Aorta (tissue), 5 donors: ENCODE results near the gene GJA8. TPM values are rescaled to one million over a fixed set of nuclear protein-coding genes. Genes with fewer than 3 reads are reported as not detected.
"Not testable (repeated sequence)": the region's sequence is repeated elsewhere in the genome, so short reads cannot be mapped to it uniquely, and the experiment has no call there.

ENCODE experiments used
- ATAC-seq: fragments of 200-7000 bp; cut with Tn5 transposase; one replicate; pipeline ENCODE4 v1.9.1; 2022; ENCODE audit warnings: moderate library complexity; ENCODE audit not compliant: low FRiP score
- DNase-seq, 2 donors: peaks; one replicate each; pipeline ENCODE4 v3.0.0-alpha.2; 2020
- H3K27ac ChIP-seq, 2 donors: one replicate each; pipeline ENCODE4 v1.5.1; 2013; ENCODE audit warnings: low read length in 2 of 2, mild to moderate bottlenecking in 2 of 2, moderate library complexity in 2 of 2, control low read depth in 1 of 2, inconsistent platforms in 1 of 2, low read depth in 1 of 2
- H3K27me3 ChIP-seq, 2 donors: one replicate each; pipeline ENCODE4 v1.6.1; 2013; ENCODE audit warnings: control low read depth in 1 of 2, low read length in 1 of 2, mild to moderate bottlenecking in 1 of 2, moderate library complexity in 1 of 2; ENCODE audit not compliant: insufficient read depth in 2 of 2, control insufficient read depth in 1 of 2
- H3K36me3 ChIP-seq, 2 donors: one replicate each; pipeline ENCODE4 v1.6.1; 2013; ENCODE audit warnings: control low read depth in 1 of 2, low read length in 1 of 2, mild to moderate bottlenecking in 1 of 2; ENCODE audit not compliant: insufficient read depth in 2 of 2, control insufficient read depth in 1 of 2
- H3K4me1 ChIP-seq, 2 donors: one replicate each; pipeline ENCODE4 v1.6.1; 2013; ENCODE audit warnings: low read length in 2 of 2, control low read depth in 1 of 2, mild to moderate bottlenecking in 1 of 2, moderate library complexity in 1 of 2; ENCODE audit not compliant: insufficient read depth in 2 of 2, control insufficient read depth in 1 of 2
- H3K4me3 ChIP-seq, 2 donors: one replicate each; pipeline ENCODE4 v1.5.1; 2013; ENCODE audit warnings: low read length in 2 of 2, control low read depth in 1 of 2, mild to moderate bottlenecking in 1 of 2
- H3K9me3 ChIP-seq: one replicate; pipeline ENCODE4 v1.6.1; 2013; ENCODE audit warnings: mild to moderate bottlenecking, low read length; ENCODE audit not compliant: control insufficient read depth
- WGBS, 2 donors: extraction: QIAGEN DNeasy Blood & Tissue Kit; methylation state at CpG; one replicate each; pipeline ENCODE4 v1.1.7; 2013; 5-methylcytosine and 5-hydroxymethylcytosine counted together
- intact Hi-C, 2 donors: fragments of 100-400 bp; cut with DNase I; formaldehyde crosslinking; loops; one replicate each; pipeline versions ENCODE4 v1.14.2 to v1.15.0; 2022
- long read RNA-seq, 2 donors: library from polyadenylated mRNA; unstranded; transcript quantifications; one replicate each; pipeline ENCODE4 v2.0.0, GENCODE V29; 2020 to 2021
- polyA plus RNA-seq, 2 donors: library from polyadenylated mRNA; stranded (reverse); fragments of 200-250 nt; gene quantifications; one replicate each; pipeline ENCODE4 v1.2.3, GENCODE V29; 2013
- total RNA-seq, 2 donors: library from RNA; stranded (reverse); fragmentation: NEBNext Ultra II Directional; extraction: Animal tissue kit (Norgen Biotek cat#: 25700); gene quantifications; one replicate each; pipeline ENCODE4 v1.2.1, GENCODE V29; 2021
- donor health status: healthy with polysubstance abuse.
- donor health status: Bipolar disorder and iron deficiency.
- donor health status: DM: no; HTN: no; CAD: no.
- donor health status: DM: no; HTN: no; CAD: no.
- donor health status: DM: yes; HTN: yes; CAD: no.

The GJA8 gene
- not detected for total RNA-seq
- polyA plus RNA-seq = not detected
- long read RNA-seq, donor 1 = 0 reads
- long read RNA-seq, donor 2 = 0 reads

- ATAC-seq = no peak
- Histone ChIP-seq H3K36me3 (no peaks in the 10 kb centered on the region), H3K4me1 (no peaks in the 10 kb centered on the region), H3K9me3 (no peaks in the 10 kb centered on the region), H3K27ac (no peak within 1 kb of the TSS), H3K4me3 (no peak within 1 kb of the TSS), H3K27me3 (no peaks in the 10 kb centered on the region)
- DNase-seq = no peak
- intact Hi-C loops = no loop called here
- WGBS, 2 donors = 82 to 84% methylated on average over 7 of the region's 7 CpGs
Observed at GRCh38 chr1:147902253-147902845, at the start of gene GJA8. GJA8 (plus strand) TSS chr1:147902795; CDS start chr1:147907956, 5,161 bp downstream.

GRCh38 chr1:147853391-147853790 lies 49.2 kb upstream of the GJA8 start:
- H3K27ac ChIP-seq = no peak overlapping the region
- 11 to 18% methylated on average over 3 of the region's 3 CpGs for WGBS, 2 donors
- no peak for ATAC-seq
- no peaks in the 10 kb centered on the region for H3K4me1 ChIP-seq
- DNase-seq = no peak
- no peaks in the 10 kb centered on the region for H3K27me3 ChIP-seq
- no peaks in the 10 kb centered on the region for H3K9me3 ChIP-seq
- no peaks in the 10 kb centered on the region for H3K36me3 ChIP-seq
- H3K4me3 ChIP-seq = no peak overlapping the region
- intact Hi-C loops = no loop called here

DNA sequence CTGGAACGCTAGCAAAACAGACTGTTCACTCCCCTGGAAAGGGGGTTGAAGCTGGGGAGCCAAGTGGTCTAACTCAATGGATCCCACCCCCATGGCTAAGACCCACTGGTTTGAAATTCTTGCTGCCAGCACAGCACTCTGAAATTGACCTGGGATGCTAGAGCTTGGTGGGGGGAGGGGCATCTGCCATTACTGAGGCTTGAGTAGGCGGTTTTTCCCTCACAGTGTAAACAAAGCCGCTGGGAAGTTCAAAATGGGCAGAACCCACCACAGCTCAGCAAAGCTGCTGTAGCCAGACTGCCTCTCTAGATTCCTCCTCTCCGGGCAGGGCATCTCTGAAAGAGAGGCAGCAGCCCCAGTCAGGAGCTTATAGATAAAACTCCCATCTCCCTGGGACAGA lies 47.6 kb upstream of the GJA8 start:
- not testable (repeated sequence) for ATAC-seq
- WGBS, 2 donors = 60% methylated on average over 4 of the region's 4 CpGs
- intact Hi-C loops = loop anchor here in 1 of 2 donors (2.0 kb wide), 1 partner anchor 22 kb away; no protein-coding TSS in a partner anchor

DNA sequence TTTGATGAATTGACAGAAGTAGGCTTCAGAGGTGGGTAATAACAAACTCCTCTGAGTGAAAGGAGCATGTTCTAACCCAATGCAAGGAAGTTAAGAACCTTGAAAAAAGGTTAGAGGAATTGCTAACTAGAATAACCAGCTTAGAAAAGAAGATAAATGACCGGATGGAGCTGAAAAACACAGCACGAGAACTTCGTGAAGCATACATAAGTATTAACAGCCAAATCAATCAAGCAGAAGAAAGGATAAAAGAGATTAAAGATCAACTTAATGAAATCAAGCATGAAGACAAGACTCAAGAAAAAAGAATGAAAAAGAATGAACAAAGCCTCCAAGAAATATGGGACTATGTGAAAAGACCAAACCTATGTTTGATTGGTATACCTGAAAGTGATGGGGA lies 46.6 kb upstream of the GJA8 start:
- ATAC-seq, H3K27ac ChIP-seq, H3K4me1 ChIP-seq, H3K36me3 ChIP-seq, DNase-seq, H3K27me3 ChIP-seq, H3K4me3 ChIP-seq, H3K9me3 ChIP-seq: not testable (repeated sequence)
- intact Hi-C loops = loop anchor here in 1 of 2 donors (2.0 kb wide), 1 partner anchor 23 kb away; no protein-coding TSS in a partner anchor
- 82 to 89% methylated on average over 3 of the region's 3 CpGs for WGBS, 2 donors

More for the DNA sequence above, 47.6 kb upstream of the GJA8 start:
- not testable (repeated sequence) for H3K27ac ChIP-seq, DNase-seq, H3K4me3 ChIP-seq, H3K27me3 ChIP-seq, H3K9me3 ChIP-seq, H3K4me1 ChIP-seq, H3K36me3 ChIP-seq

- ATAC-seq, H3K4me1 ChIP-seq, DNase-seq, H3K36me3 ChIP-seq, H3K27ac ChIP-seq, H3K4me3 ChIP-seq, H3K27me3 ChIP-seq, H3K9me3 ChIP-seq, intact Hi-C loops: not testable (repeated sequence)
- 90 to 92% methylated on average over 4 of the region's 4 CpGs for WGBS, 2 donors
Observed at GRCh38 chr1:147867204-147867603, 35.4 kb upstream of the GJA8 start.

DNA sequence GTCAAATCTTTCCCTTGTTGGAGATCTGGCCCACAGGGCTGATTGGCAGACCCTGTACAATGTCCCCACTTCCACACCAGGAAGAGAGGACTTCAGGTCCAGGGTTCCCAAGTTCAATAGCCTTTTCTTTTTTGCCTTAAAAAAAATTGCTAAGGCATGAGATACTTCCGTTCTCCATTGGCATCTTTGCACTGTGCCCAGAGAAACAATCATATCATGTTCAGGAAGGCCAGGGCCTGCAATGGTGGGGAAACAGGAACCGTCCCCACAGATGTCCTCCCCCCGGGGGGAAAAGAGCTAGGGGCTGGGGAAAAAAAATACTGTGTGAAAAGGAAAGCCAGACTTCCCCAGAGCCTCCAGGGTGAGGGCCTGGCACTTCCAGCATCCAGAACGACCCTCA lies 24.6 kb upstream of the GJA8 start:
- intact Hi-C loops = no loop called here
- no peak for DNase-seq
- Histone ChIP-seq H3K27me3 (no peaks in the 10 kb centered on the region), H3K27ac (no peak overlapping the region), H3K4me1 (peaks cover 0 to 2% of the 10 kb centered on the region in 2 donors), H3K36me3 (no peaks in the 10 kb centered on the region), H3K4me3 (no peak overlapping the region), H3K9me3 (no peaks in the 10 kb centered on the region)
- ATAC-seq = peak; percentile 36
- WGBS, 2 donors = 8 to 16% methylated on average over 4 of the region's 4 CpGs

GRCh38 chr1:147879911-147880310 lies 22.7 kb upstream of the GJA8 start:
- DNase-seq (no peak), ATAC-seq (no peak)
- H3K36me3 ChIP-seq = no peaks in the 10 kb centered on the region
- H3K27me3 ChIP-seq = no peaks in the 10 kb centered on the region
- no peak overlapping the region for H3K4me3 ChIP-seq
- peaks cover 0 to 2% of the 10 kb centered on the region in 2 donors for H3K4me1 ChIP-seq
- no peaks in the 10 kb centered on the region for H3K9me3 ChIP-seq
- no peak overlapping the region for H3K27ac ChIP-seq
- intact Hi-C loops = no loop called here

- no peak for ATAC-seq
Observed at GRCh38 chr1:147882535-147882934, 20.1 kb upstream of the GJA8 start.

DNA sequence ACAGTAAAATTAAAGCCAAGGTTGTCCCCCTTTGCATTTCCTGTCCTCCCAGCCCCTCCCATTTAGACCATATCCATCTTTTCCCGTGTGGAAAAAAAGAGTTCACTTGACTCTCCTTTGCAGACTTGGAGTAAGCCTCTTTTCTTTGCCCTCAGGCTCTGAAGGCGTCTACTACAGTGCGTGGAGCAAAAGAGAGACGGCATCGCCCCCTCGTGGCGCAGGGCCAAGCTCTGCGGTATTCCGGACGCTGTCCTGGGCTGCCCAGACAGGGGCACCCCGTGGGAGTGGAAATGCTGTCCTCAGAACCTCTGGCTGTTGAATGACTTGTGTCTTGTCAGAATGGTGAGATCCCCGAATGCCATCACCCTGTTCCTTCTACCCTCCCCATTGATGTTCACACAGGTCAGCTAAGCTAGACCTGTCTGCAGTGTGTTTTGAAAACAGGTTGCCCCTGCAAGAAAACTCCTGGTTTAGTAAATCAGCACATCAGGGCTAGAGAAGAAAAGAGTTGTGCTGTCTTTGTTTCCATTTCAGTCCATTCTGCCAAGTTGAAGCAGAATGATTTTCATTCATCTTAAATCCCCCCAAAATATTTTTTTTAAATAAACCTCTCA lies 12.3 kb upstream of the GJA8 start:
- ATAC-seq (peak; percentile 84), DNase-seq (peak; percentile 81 to 92)
- intact Hi-C loops = loop anchor here in 1 of 2 donors (10.0 kb wide), 1 partner anchor 395 kb away; no protein-coding TSS in a partner anchor
- no peaks in the 10 kb centered on the region for H3K36me3 ChIP-seq
- H3K4me1 ChIP-seq = no peaks in the 10 kb centered on the region
- H3K4me3 ChIP-seq = no peak overlapping the region
- no peaks in the 10 kb centered on the region for H3K27me3 ChIP-seq
- H3K9me3 ChIP-seq = no peaks in the 10 kb centered on the region
- WGBS, 2 donors = 8% methylated on average over 12 of the region's 12 CpGs
- no peak overlapping the region for H3K27ac ChIP-seq

More at GRCh38 chr1:147882535-147882934, 20.1 kb upstream of the GJA8 start:
- no peaks in the 10 kb centered on the region for H3K4me1 ChIP-seq
- no peak overlapping the region for H3K27ac ChIP-seq
- H3K4me3 ChIP-seq = no peak overlapping the region
- no peaks in the 10 kb centered on the region for H3K9me3 ChIP-seq
- intact Hi-C loops = no loop called here
- 66 to 72% methylated on average over 2 of the region's 2 CpGs for WGBS, 2 donors
- no peaks in the 10 kb centered on the region for H3K36me3 ChIP-seq
- H3K27me3 ChIP-seq = no peaks in the 10 kb centered on the region
- no peak for DNase-seq
